WTC11 (cell line): ENCODE measurements around the gene RGS19. TPM values are rescaled to one million over a fixed set of nuclear protein-coding genes. Genes with fewer than 3 reads are reported as not detected.
A peak's percentile ranks its signal among the peaks of the same experiment; 100 is the strongest.

Experiments
- ATAC-seq: fragments of 200-7000 bp; cut with Tn5 transposase; 2 replicates; pipeline ENCODE4 v1.10.0; 2021; ENCODE audit warnings: mild to moderate bottlenecking, moderate library complexity
- CTCF ChIA-PET: fragments of 300-600 bp; sonication (Branson Sonifier 250); formaldehyde crosslinking; loops from one replicate; lab custom pipeline; 2021; ENCODE audit warnings: antibody characterized with exemption; lab: Charles Lee
- POLR2A ChIA-PET: fragments of 350-600 bp; sonication (Branson Sonifier 250); formaldehyde crosslinking; loops from one replicate; lab custom pipeline; 2021; ENCODE audit warnings: antibody characterized with exemption; lab: Charles Lee
- DNase-seq: peaks from one replicate; pipeline ENCODE4 v3.0.0; 2021; ENCODE audit warnings: low spot score
- H3K27ac Mint-ChIP-seq: 2 replicates; pipeline ENCODE4 v1.8.0; 2021; ENCODE audit warnings: mixed read lengths
- H3K27me3 Mint-ChIP-seq: 2 replicates; pipeline ENCODE4 v1.8.0; 2021; ENCODE audit warnings: low read depth, mild to moderate bottlenecking, moderate library complexity, mixed read lengths
- H3K36me3 Mint-ChIP-seq: 2 replicates; pipeline ENCODE4 v1.8.0; 2021; ENCODE audit warnings: mixed read lengths
- H3K4me1 Mint-ChIP-seq: 2 replicates; pipeline ENCODE4 v1.8.0; 2022; ENCODE audit warnings: mixed read lengths
- H3K4me3 Mint-ChIP-seq: 2 replicates; pipeline ENCODE4 v1.8.0; 2021; ENCODE audit warnings: mild to moderate bottlenecking, moderate library complexity, mixed read lengths
- H3K9me3 Mint-ChIP-seq: 2 replicates; pipeline ENCODE4 v1.8.0; 2021; ENCODE audit warnings: mixed read lengths
- CBFB ChIP-seq: sonication (generic); formaldehyde crosslinking; IDR thresholded peaks from 2 replicates; pipeline ENCODE4 v1.8.1; 2022; ENCODE audit warnings: mild to moderate bottlenecking, low read depth, missing genetic modification reagents
- CDX4 ChIP-seq: fragments of 250-450 bp; sonication (Bioruptor Pico); IDR thresholded peaks from 2 replicates; pipeline ENCODE4 v1.9.0; 2021; ENCODE audit warnings: moderate library complexity, mild to moderate bottlenecking, inconsistent platforms, borderline replicate concordance
- ELF4 ChIP-seq: sonication (generic); formaldehyde crosslinking; IDR thresholded peaks from 2 replicates; pipeline ENCODE4 v1.8.1; 2022; ENCODE audit warnings: low read depth, mild to moderate bottlenecking, moderate library complexity, missing genetic modification reagents
- FOXK1 ChIP-seq: sonication (generic); formaldehyde crosslinking; IDR thresholded peaks from 2 replicates; pipeline ENCODE4 v1.8.0; 2022; ENCODE audit warnings: mild to moderate bottlenecking, moderate library complexity, missing genetic modification reagents
- FOXP1 ChIP-seq: sonication (generic); formaldehyde crosslinking; IDR thresholded peaks from 2 replicates; pipeline ENCODE4 v1.8.0; 2022; ENCODE audit warnings: missing genetic modification reagents, mild to moderate bottlenecking, moderate library complexity, borderline replicate concordance
- JAZF1 ChIP-seq: fragments of 250-450 bp; sonication (Bioruptor Pico); IDR thresholded peaks from 2 replicates; pipeline ENCODE4 v1.9.0; 2021; ENCODE audit warnings: moderate library complexity, mild to moderate bottlenecking, inconsistent platforms
- MAX ChIP-seq: sonication (generic); formaldehyde crosslinking; IDR thresholded peaks from 2 replicates; pipeline ENCODE4 v1.8.0; 2022; ENCODE audit warnings: mild to moderate bottlenecking, missing genetic modification reagents
- MYBL2 ChIP-seq: sonication (generic); formaldehyde crosslinking; IDR thresholded peaks from 2 replicates; pipeline ENCODE4 v1.8.1; 2023; ENCODE audit warnings: mild to moderate bottlenecking, moderate library complexity, missing genetic modification reagents
- NFATC4 ChIP-seq: fragments of 250-450 bp; sonication (Bioruptor Pico); IDR thresholded peaks from 2 replicates; pipeline ENCODE4 v1.9.0; 2021; ENCODE audit warnings: mild to moderate bottlenecking
- NR1H2 ChIP-seq: sonication (generic); formaldehyde crosslinking; IDR thresholded peaks from 2 replicates; pipeline ENCODE4 v1.9.0; 2021; ENCODE audit warnings: mild to moderate bottlenecking, moderate library complexity, missing genetic modification reagents
- NR3C1 ChIP-seq: sonication (generic); formaldehyde crosslinking; conservative IDR thresholded peaks from 2 replicates; pipeline ENCODE4 v1.8.1; 2023; ENCODE audit warnings: low read depth, mild to moderate bottlenecking, missing genetic modification reagents
- SMAD3 ChIP-seq: sonication (generic); formaldehyde crosslinking; IDR thresholded peaks from 2 replicates; pipeline ENCODE4 v1.8.0; 2022; ENCODE audit warnings: missing genetic modification reagents, mild to moderate bottlenecking, borderline replicate concordance
- SOX15 ChIP-seq: fragments of 250-450 bp; sonication (Bioruptor Pico); IDR thresholded peaks from 2 replicates; pipeline ENCODE4 v1.9.0; 2021; ENCODE audit warnings: mild to moderate bottlenecking
- SP1 ChIP-seq: sonication (generic); formaldehyde crosslinking; conservative IDR thresholded peaks from 2 replicates; pipeline ENCODE4 v1.8.1; 2022; ENCODE audit warnings: missing genetic modification reagents
- TEAD1 ChIP-seq: sonication (generic); formaldehyde crosslinking; IDR thresholded peaks from 2 replicates; pipeline ENCODE4 v1.8.0; 2022; ENCODE audit warnings: mild to moderate bottlenecking, missing genetic modification reagents
- ZBTB21 ChIP-seq: sonication (generic); formaldehyde crosslinking; IDR thresholded peaks from 2 replicates; pipeline ENCODE4 v1.8.1; 2023; ENCODE audit warnings: mild to moderate bottlenecking, missing genetic modification reagents, borderline replicate concordance
- ZBTB43 ChIP-seq: sonication (generic); formaldehyde crosslinking; IDR thresholded peaks from 2 replicates; pipeline ENCODE4 v1.8.1; 2023; ENCODE audit warnings: mild to moderate bottlenecking, missing genetic modification reagents
- ZNF138 ChIP-seq: sonication (generic); formaldehyde crosslinking; conservative IDR thresholded peaks from 2 replicates; pipeline ENCODE4 v1.8.1; 2022; ENCODE audit warnings: mild to moderate bottlenecking, moderate library complexity, missing genetic modification reagents
- ZNF532 ChIP-seq: fragments of 250-450 bp; sonication (Bioruptor Pico); IDR thresholded peaks from 2 replicates; pipeline ENCODE4 v1.9.0; 2021; ENCODE audit warnings: mild to moderate bottlenecking, borderline replicate concordance
- total RNA-seq: library from RNA; stranded (reverse); gene quantifications from 3 replicates; pipeline ENCODE4 v1.2.3, GENCODE V29; 2021
- TF ChIP-seq, protein P1 (sequence below): sonication (generic); formaldehyde crosslinking; IDR thresholded peaks from 2 replicates; pipeline ENCODE4 v1.8.1; 2023; ENCODE audit warnings: mild to moderate bottlenecking, moderate library complexity, missing genetic modification reagents
- TF ChIP-seq, protein P2 (sequence below): sonication (generic); formaldehyde crosslinking; IDR thresholded peaks from 2 replicates; pipeline ENCODE4 v1.8.0; 2022; ENCODE audit warnings: missing genetic modification reagents
- TF ChIP-seq, protein P3 (sequence below): sonication (generic); formaldehyde crosslinking; IDR thresholded peaks from 2 replicates; pipeline ENCODE4 v1.8.1; 2022; ENCODE audit warnings: low read depth, missing genetic modification reagents, borderline replicate concordance

The RGS19 gene
- total RNA-seq, 1 experiment from 2014 or later: 13.8 TPM

GRCh38 chr20:64056889-64057627 is 22.3 kb downstream of the RGS19 start:
- DNase-seq (no peak), ATAC-seq (no peak; the same call in 1 of the 2 replicates)
- H3K4me1 Mint-ChIP-seq: peaks cover 23% of the 10 kb centered on the region
- no peak overlapping the region for H3K27ac Mint-ChIP-seq
- H3K36me3 Mint-ChIP-seq: no peaks in the 10 kb centered on the region
- H3K27me3 Mint-ChIP-seq: peaks cover 5% of the 10 kb centered on the region
- no peaks in the 10 kb centered on the region for H3K9me3 Mint-ChIP-seq
- no peak overlapping the region for H3K4me3 Mint-ChIP-seq
- POLR2A ChIA-PET: interaction anchor here (0.6 to 1.1 kb wide), 2 partner anchors 57 to 77 kb away, joined by 3 to 4 read pairs; no protein-coding TSS in a partner anchor
- CTCF ChIA-PET: interaction anchor here (0.6 to 2.9 kb wide), 33 partner anchors 7 to 561 kb away, joined by 3 to 40 read pairs (median 3); partner anchors contain the start of genes NPBWR2, OPRL1, PRPF6 and RGS19
- TF ChIP-seq FOXK1 (CRISPR knock-in tag) (no peak), SOX15 (no peak), ZBTB43 (CRISPR knock-in tag) (no peak), SMAD3 (CRISPR knock-in tag) (no peak), ZNF532 (CRISPR knock-in tag) (no peak), CDX4 (CRISPR knock-in tag) (no peak), ZBTB21 (CRISPR knock-in tag) (peak; percentile 46; the same call in 1 of the 2 replicates), MYBL2 (no peak), NFATC4 (CRISPR knock-in tag) (no peak), ELF4 (CRISPR knock-in tag) (no peak), MAX (CRISPR knock-in tag) (no peak; the same call in 1 of the 2 replicates), NR3C1 (0 out of 2 replicates have a peak, but pooled peaks have one; percentile 34), NR1H2 (CRISPR knock-in tag) (no peak), FOXP1 (CRISPR knock-in tag) (peak; percentile 14; the same call in 1 of the 2 replicates), JAZF1 (CRISPR knock-in tag) (no peak), TEAD1 (CRISPR knock-in tag) (no peak), SP1 (CRISPR knock-in tag) (no peak), CBFB (CRISPR knock-in tag) (no peak), ZNF138 (CRISPR knock-in tag) (0 out of 2 replicates have a peak, but pooled peaks have one; percentile 41)
- TF ChIP-seq, protein P1, sequence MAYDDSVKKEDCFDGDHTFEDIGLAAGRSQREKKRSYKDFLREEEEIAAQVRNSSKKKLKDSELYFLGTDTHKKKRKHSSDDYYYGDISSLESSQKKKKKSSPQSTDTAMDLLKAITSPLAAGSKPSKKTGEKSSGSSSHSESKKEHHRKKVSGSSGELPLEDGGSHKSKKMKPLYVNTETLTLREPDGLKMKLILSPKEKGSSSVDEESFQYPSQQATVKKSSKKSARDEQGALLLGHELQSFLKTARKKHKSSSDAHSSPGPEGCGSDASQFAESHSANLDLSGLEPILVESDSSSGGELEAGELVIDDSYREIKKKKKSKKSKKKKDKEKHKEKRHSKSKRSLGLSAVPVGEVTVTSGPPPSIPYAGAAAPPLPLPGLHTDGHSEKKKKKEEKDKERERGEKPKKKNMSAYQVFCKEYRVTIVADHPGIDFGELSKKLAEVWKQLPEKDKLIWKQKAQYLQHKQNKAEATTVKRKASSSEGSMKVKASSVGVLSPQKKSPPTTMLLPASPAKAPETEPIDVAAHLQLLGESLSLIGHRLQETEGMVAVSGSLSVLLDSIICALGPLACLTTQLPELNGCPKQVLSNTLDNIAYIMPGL (CRISPR knock-in tag): 0 out of 2 replicates have a peak, but pooled peaks have one; percentile 1
- TF ChIP-seq, protein P2, sequence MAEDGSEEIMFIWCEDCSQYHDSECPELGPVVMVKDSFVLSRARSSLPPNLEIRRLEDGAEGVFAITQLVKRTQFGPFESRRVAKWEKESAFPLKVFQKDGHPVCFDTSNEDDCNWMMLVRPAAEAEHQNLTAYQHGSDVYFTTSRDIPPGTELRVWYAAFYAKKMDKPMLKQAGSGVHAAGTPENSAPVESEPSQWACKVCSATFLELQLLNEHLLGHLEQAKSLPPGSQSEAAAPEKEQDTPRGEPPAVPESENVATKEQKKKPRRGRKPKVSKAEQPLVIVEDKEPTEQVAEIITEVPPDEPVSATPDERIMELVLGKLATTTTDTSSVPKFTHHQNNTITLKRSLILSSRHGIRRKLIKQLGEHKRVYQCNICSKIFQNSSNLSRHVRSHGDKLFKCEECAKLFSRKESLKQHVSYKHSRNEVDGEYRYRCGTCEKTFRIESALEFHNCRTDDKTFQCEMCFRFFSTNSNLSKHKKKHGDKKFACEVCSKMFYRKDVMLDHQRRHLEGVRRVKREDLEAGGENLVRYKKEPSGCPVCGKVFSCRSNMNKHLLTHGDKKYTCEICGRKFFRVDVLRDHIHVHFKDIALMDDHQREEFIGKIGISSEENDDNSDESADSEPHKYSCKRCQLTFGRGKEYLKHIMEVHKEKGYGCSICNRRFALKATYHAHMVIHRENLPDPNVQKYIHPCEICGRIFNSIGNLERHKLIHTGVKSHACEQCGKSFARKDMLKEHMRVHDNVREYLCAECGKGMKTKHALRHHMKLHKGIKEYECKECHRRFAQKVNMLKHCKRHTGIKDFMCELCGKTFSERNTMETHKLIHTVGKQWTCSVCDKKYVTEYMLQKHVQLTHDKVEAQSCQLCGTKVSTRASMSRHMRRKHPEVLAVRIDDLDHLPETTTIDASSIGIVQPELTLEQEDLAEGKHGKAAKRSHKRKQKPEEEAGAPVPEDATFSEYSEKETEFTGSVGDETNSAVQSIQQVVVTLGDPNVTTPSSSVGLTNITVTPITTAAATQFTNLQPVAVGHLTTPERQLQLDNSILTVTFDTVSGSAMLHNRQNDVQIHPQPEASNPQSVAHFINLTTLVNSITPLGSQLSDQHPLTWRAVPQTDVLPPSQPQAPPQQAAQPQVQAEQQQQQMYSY: no peak
- TF ChIP-seq, protein P3, sequence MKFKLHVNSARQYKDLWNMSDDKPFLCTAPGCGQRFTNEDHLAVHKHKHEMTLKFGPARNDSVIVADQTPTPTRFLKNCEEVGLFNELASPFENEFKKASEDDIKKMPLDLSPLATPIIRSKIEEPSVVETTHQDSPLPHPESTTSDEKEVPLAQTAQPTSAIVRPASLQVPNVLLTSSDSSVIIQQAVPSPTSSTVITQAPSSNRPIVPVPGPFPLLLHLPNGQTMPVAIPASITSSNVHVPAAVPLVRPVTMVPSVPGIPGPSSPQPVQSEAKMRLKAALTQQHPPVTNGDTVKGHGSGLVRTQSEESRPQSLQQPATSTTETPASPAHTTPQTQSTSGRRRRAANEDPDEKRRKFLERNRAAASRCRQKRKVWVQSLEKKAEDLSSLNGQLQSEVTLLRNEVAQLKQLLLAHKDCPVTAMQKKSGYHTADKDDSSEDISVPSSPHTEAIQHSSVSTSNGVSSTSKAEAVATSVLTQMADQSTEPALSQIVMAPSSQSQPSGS (CRISPR knock-in tag): no peak
